Measurements from ENCODE around the gene FLNB. TPM values are rescaled to one million over a fixed set of nuclear protein-coding genes. Genes with fewer than 3 reads are reported as not detected.
"Not testable (repeated sequence)": the region's sequence is repeated elsewhere in the genome, so short reads cannot be mapped to it uniquely, and the experiment has no call there.

The FLNB gene
- polyA plus RNA-seq, 3 donors, result 168 to 173 (median 169) TPM

DNA sequence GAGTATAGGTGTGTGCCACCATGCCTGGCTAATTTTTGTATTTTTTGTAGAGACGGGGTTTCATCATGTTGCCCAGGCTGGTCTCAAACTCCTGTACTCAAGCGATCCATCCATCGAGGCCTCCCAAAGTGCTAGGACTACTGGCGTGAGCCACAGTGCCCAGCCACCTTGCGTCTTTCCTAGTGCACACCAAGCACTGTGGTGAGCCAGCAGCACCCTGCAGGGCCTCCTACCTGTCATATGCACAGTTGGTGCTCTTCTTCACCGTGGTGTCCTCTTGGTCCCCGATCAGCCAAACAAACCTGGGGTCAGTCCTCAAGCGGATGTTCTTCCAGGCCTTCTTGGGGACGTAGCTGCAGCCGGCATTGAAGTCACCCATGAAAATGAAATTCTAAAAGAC is 189.4 kb downstream of the FLNB start:
- DNase-seq (ENCODE audit: extremely low read depth in 1 of 11, low read depth in 9 of 11, low spot score in 4 of 11), result no peak

DNA sequence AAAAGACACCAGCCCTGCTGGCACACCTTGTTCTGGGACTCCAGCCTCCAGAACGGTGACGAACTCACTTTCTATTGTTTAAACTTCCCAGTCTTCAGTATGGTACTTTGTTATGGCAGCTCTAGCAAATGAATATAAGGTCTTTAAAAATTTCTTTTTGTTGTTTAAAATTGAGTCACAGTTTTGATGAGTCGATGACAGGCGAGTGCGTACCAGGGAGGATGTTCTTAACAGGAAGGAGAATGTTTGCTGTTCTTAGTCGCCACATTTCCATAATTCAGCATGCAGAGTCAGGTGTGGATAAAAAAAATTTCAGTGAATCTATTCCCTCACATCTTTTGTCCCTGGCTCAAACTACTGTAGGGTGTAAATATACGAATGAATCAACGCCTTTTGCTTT is 190.1 kb downstream of the FLNB start:
- DNase-seq (ENCODE audit: extremely low read depth in 1 of 11, low read depth in 9 of 11, low spot score in 4 of 11), result no peak

DNA sequence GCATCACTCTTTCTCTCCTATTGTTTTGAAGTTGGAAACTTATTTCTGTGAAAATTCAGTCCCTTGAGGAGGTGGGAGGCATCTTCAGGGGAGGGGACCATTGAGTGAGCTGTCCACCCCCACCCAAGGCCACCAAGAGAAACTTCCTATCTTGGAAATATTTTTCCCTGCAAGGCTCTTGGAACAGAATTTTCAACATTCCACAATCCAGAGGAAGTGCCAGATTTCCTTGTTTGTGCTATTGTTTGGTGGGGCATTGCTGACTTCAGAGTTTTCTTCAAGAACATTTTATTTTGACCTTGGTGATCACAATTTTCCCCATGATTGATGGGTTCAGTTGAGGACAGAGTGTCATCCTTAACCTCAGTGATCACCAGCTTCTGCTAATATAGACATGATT is 190.6 kb downstream of the FLNB start:
- DNase-seq (ENCODE audit: extremely low read depth in 1 of 11, low read depth in 9 of 11, low spot score in 4 of 11), result no peak

GRCh38 chr3:58200121-58200709 is 192.0 kb downstream of the FLNB start:
- DNase-seq (ENCODE audit: extremely low read depth in 1 of 11, low read depth in 9 of 11, low spot score in 4 of 11), result no peak

DNA sequence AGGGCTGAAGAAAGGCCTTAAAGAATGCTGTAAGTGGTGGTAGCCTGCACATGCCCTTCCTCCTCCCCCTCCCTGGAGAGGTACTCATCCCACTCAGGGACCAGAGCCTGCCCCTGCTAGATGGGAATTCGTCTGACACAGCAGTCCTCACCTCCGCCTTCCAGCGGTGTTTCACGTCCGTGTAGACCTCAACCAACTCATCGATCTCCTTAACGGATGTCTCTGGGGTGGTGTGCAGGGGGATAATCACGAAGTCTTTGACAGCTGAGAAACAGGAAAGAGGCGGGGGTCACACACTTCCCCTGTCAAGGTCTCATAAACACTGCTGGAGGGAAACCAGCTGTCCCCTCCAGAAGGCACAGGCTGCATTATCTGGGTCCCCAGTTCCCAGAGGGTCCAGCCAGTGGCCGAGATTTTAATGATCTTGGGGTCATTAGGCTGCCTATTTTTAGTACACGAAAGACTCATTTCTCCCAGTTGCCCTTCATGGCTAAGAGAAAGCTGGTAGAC is 192.7 kb downstream of the FLNB start:
- DNase-seq (ENCODE audit: extremely low read depth in 1 of 11, low read depth in 9 of 11, low spot score in 4 of 11), result peak in 2 of 11 donors; percentile 20 to 45

DNA sequence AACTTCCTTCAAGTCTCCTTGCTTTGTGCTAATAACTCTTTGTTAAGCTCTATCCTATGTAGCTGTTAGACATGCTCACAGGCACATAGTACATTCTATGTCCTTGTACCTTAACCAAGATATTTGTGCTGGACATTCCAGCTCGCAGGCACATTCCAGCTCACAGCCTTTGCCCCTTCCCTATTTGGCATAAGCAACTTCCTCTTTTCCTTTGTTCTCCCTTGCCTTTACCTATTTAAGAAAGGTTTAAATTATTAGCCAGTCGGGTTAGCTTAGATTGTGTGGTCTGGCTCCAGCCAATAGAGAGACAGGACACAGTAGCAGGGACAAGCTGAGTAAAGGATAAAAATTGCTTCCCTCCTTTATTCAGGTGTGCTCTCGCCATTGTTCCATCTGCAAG is 193.2 kb downstream of the FLNB start:
- not testable (repeated sequence) for DNase-seq (ENCODE audit: extremely low read depth in 1 of 11, low read depth in 9 of 11, low spot score in 4 of 11)

DNA sequence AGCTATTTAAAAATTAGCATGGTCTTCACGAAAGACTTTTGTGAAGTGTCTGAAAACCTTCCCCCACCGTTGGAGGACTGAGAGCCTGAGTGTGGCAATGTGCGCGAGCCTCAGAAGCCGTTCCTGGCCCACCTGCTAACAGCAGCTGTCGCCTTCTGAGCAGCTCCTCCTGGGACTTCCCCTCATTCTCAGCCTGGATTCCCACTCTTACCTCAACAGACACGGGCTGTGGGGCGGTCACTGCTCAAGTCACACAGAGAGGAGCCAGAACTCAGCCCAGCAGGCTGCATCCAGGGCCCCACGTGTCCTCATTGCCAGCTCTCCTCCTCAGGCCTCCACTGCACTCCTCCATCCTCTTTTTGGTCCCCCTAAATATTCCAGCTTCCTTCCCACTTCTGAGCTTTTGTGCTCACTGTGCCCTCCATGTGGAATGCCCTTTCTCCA is 194.7 kb downstream of the FLNB start:
- DNase-seq (ENCODE audit: extremely low read depth in 1 of 11, low read depth in 9 of 11, low spot score in 4 of 11), result no peak

GRCh38 chr3:58203541-58203940 is 195.3 kb downstream of the FLNB start:
- no peak for DNase-seq (ENCODE audit: extremely low read depth in 1 of 11, low read depth in 9 of 11, low spot score in 4 of 11)

DNA sequence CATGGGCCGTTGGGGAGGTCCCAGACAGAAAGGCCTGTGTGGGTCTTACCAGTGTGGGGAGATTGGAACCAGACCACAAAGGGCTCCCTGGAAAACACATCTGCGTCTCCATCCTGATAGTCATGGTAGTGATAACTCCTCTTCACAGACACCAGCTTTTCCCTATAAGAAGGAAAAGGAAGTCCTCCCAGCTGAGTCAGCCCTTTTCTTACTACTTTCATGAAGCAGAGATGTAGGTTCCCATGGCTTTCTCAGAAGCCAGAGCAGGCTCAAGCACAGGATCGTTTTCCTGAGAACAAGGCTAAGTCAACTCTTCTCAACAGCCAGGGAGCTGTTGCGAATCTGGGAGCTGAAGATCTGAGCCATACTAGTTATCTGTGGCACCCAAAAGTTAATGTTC is 196.5 kb downstream of the FLNB start:
- DNase-seq (ENCODE audit: extremely low read depth in 1 of 11, low read depth in 9 of 11, low spot score in 4 of 11), result no peak

GRCh38 chr3:58205981-58206380 is 197.8 kb downstream of the FLNB start:
- DNase-seq (ENCODE audit: extremely low read depth in 1 of 11, low read depth in 9 of 11, low spot score in 4 of 11), result no peak

DNA sequence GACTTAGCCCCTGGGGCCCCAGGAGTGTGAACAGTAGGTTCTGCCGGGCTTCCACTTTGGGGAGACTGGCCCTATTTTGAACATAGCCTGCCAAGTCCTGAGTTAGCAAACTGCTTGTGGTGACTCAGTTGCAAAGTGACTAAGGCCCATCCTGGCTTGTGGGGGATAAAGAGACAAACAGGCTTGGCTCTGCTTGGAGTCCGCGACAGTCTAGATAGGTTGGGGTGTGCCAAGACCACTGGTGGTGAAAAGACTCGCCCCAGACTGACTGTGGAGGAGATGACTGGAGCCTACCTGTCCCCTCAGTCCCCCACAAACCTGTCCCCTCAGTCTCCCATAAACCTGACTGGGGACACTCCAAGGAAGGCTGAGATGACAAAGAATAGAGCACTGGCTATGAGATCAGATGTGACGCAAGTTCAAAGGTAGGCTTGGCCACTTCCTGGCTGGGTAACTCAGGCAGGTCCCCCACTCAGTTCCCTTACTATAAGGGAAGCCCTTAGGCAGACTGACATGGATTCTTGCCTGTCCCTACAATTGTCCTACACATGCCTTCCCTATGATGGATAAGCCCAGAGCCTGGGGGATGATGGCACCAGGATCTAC is 198.3 kb downstream of the FLNB start:
- no peak for DNase-seq (ENCODE audit: extremely low read depth in 1 of 11, low read depth in 9 of 11, low spot score in 4 of 11)

GRCh38 chr3:58207954-58208353 is 199.7 kb downstream of the FLNB start:
- DNase-seq (ENCODE audit: extremely low read depth in 1 of 11, low read depth in 9 of 11, low spot score in 4 of 11), result no peak

GRCh38 chr3:58209933-58210332 is 201.7 kb downstream of the FLNB start:
- DNase-seq (ENCODE audit: extremely low read depth in 1 of 11, low read depth in 9 of 11, low spot score in 4 of 11), result no peak

DNA sequence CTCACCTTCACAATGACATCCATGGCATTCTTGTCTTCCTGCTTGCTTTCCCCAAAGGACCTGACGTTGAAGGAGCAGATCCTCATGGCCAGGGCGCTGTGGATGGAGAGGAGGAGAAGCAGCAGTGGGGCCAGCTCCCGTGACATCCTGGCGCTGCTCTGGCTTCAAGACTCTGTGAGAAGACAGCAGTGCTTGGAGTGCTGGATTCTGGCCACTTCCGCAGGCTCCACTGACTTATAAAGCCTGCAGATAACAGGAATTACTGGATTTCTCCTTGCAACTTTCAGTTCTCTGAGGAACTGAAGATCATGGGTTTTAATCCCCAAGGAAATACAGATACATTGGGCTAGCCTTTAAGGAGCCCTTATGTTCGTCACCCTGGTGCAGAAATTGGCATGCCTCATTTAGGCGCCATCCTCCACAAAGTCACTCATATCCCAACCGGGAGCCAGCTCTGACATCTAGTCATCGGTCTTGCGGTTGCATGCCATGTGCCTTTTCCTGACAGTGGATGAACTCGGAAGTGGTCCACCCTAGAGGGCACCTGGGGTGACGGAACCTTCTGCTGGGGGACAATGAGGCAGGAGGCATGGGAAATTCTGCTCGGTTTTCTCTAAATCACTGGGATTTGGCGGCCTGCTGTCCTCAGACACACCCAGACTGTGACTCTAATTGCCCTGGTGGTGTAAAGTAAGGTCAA is 202.7 kb downstream of the FLNB start, which contains the start of gene DNASE1L3:
DNASE1L3 (minus strand) TSS at position 212 of the 700 bp plus-strand sequence; CDS start at position 146, 66 bp downstream.
- DNase-seq (ENCODE audit: extremely low read depth in 1 of 11, low read depth in 9 of 11, low spot score in 4 of 11), result no peak

- no peak for DNase-seq (ENCODE audit: extremely low read depth in 1 of 11, low read depth in 9 of 11, low spot score in 4 of 11)
Measured at GRCh38 chr3:58214484-58215316, 206.5 kb downstream of the FLNB start.

DNA sequence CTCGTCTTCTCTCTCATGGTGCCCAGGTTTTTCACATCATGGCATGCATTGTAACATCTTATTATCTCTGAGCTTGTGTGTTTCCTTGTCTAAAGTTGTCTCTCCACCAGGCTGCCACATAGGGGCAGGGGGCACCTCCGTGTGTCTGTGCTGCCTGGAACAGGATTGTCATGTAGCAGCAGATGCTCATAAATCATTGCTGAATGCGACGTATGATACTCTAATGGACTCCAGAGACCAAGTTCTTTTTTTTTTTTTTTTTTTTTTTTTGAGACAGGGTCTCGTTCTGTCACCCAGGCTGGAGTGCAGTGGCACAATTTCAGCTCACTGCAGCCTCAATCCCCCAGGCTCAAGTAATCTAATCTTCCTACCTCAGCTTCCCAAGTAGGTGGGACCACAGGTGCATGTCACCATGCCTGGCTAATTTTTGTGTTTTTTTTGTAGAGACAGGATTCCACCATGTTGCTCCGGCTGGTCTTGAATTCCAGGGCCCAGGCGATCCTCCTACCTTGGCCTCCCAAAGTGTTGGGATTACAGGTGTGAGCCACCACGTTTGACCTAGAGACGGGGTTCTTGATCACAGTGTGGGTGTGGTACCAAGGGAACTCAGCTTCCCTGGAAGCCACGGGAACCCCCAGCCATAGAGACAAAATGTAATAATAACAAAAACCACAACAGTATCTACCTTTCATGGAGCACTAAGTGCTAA is 207.2 kb downstream of the FLNB start:
- no peak for DNase-seq (ENCODE audit: extremely low read depth in 1 of 11, low read depth in 9 of 11, low spot score in 4 of 11)

DNA sequence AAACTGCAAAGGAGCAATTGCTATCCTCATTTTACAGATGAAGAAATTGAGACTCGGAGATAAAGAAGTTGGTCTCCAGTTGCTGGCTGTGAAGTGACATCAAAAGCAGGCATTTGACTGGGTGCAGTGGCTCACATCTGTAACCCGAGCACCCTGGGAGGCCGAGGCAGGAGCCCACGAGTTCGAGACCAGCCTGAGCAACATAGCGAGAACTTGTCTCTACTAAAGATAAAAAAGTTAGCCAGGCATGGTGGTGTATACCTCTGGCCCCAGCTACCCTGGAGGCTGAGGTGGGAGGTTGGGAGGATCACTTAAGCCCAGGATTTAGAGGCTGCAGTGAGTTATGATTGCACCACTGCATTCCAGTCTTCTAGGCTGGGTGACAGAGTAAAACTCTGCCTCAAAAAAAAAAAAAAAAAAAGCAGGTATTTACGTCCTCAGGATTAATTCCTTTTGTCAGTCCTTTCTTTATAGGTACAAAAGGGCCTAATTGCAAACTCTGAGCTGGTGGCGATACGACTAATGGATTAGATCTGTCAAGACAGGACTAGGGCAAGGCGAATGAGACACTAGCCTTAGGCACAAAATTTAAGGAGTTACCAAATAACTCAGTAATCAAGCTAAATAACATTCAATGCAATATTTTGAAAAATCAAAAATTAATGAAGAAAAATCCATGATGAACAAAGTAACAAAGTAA is 208.4 kb downstream of the FLNB start:
- DNase-seq (ENCODE audit: extremely low read depth in 1 of 11, low read depth in 9 of 11, low spot score in 4 of 11), result no peak

DNA sequence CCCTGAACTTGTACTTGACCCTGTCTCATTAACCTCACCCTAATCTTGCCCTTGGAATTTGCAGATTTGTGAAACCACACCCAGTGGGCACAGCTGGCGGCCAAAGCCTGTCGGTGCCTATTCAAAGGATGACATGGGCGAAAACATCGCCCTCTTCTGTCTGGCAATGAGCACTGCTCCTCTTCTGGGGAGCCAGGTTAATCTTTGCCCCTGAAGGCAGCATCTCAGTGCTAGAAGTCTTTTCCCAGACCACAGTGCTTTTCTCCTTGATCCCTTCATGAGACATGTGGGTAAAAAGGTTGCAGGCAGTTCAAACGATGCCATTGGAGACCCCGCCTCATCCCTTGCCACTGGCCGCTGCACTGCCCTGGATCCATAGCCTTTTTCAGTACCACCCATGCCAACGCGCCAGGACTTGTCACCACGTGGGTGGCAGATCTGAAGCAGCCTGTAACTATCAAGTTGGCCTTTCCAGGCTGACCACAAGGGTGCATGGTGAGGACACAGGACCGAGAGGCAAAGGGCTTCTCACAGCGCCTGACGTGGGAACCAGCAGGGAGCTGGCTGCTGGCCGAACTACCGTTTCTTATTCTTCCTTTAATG is 209.1 kb downstream of the FLNB start:
- peak in 1 of 11 donors; percentile 35 for DNase-seq (ENCODE audit: extremely low read depth in 1 of 11, low read depth in 9 of 11, low spot score in 4 of 11)

All from renal cortex interstitium (tissue), 11 donors.